HepG2 (cell line): ENCODE results near the gene SRRM3. TPM values are rescaled to one million over a fixed set of nuclear protein-coding genes. Genes with fewer than 3 reads are reported as not detected.
A peak's percentile ranks its signal among the peaks of the same experiment; 100 is the strongest.

Experiments used
- ERF ChIP-seq: IDR thresholded peaks from 2 replicates; pipeline ENCODE4 v1.6.1; 2018; ENCODE audit warnings: missing biosample characterization, missing genetic modification reagents
- ETV5 ChIP-seq: IDR thresholded peaks from 2 replicates; pipeline ENCODE4 v1.6.1; 2018; ENCODE audit warnings: missing biosample characterization, missing genetic modification reagents, inconsistent platforms, borderline replicate concordance
- IRF9 ChIP-seq: sonication (generic); formaldehyde crosslinking; IDR thresholded peaks from 2 replicates; pipeline ENCODE4 v1.8.0; 2022; ENCODE audit warnings: missing genetic modification reagents, mild to moderate bottlenecking, borderline replicate concordance
- MAX ChIP-seq: IDR thresholded peaks from 2 replicates; pipeline ENCODE4 v1.6.1; 2012; ENCODE audit warnings: inconsistent platforms
- MTF2 ChIP-seq: sonication (generic); formaldehyde crosslinking; IDR thresholded peaks from 2 replicates; pipeline ENCODE4 v1.5.0; 2020; ENCODE audit warnings: missing genetic modification reagents, borderline replicate concordance
- NFE2L1 ChIP-seq: sonication (generic); formaldehyde crosslinking; IDR thresholded peaks from 2 replicates; pipeline ENCODE4 v1.4.0; 2020; ENCODE audit warnings: missing genetic modification reagents, mild to moderate bottlenecking, borderline replicate concordance
- RBFOX2 ChIP-seq: fragments of 200-400 bp; formaldehyde crosslinking; IDR thresholded peaks from 2 replicates; pipeline ENCODE4 v1.6.1; 2017; ENCODE audit warnings: low read depth, mild to moderate bottlenecking, low read length
- RELA ChIP-seq: sonication (generic); formaldehyde crosslinking; IDR thresholded peaks from 2 replicates; pipeline ENCODE4 v1.4.0; 2020; ENCODE audit warnings: missing genetic modification reagents
- SKI ChIP-seq: fragments of 450-650 bp; IDR thresholded peaks from one replicate; pipeline ENCODE4 v1.6.1; 2018; ENCODE audit warnings: mild to moderate bottlenecking; ENCODE audit not compliant: partially characterized antibody
- STAT5B ChIP-seq: sonication (generic); formaldehyde crosslinking; IDR thresholded peaks from 2 replicates; pipeline ENCODE4 v1.4.0; 2020; ENCODE audit warnings: missing genetic modification reagents
- THAP8 ChIP-seq: sonication (generic); formaldehyde crosslinking; IDR thresholded peaks from 2 replicates; pipeline ENCODE4 v1.5.1; 2020; ENCODE audit warnings: missing genetic modification reagents, mild to moderate bottlenecking, borderline replicate concordance
- ZBTB21 ChIP-seq: sonication (generic); formaldehyde crosslinking; IDR thresholded peaks from 2 replicates; pipeline ENCODE4 v1.4.0; 2020; ENCODE audit warnings: missing genetic modification reagents
- ZC3H13 ChIP-seq: sonication (generic); formaldehyde crosslinking; IDR thresholded peaks from 2 replicates; pipeline ENCODE4 v1.8.1; 2023; ENCODE audit warnings: mild to moderate bottlenecking, missing genetic modification reagents, moderate library complexity
- ZNF121 ChIP-seq: sonication (generic); formaldehyde crosslinking; IDR thresholded peaks from 2 replicates; pipeline ENCODE4 v1.5.0; 2020; ENCODE audit warnings: mild to moderate bottlenecking, missing genetic modification reagents
- ZNF337 ChIP-seq: sonication (generic); formaldehyde crosslinking; IDR thresholded peaks from 2 replicates; pipeline ENCODE4 v1.5.1; 2020; ENCODE audit warnings: missing genetic modification reagents, low read depth, mild to moderate bottlenecking, borderline replicate concordance
- ZNF556 ChIP-seq: sonication (generic); formaldehyde crosslinking; IDR thresholded peaks from 2 replicates; pipeline ENCODE4 v1.4.0; 2020; ENCODE audit warnings: mild to moderate bottlenecking, missing genetic modification reagents, borderline replicate concordance
- ZNF615 ChIP-seq: sonication (generic); formaldehyde crosslinking; IDR thresholded peaks from 2 replicates; pipeline ENCODE4 v1.5.0; 2020; ENCODE audit warnings: mild to moderate bottlenecking, missing genetic modification reagents, borderline replicate concordance
- ZNF713 ChIP-seq: sonication (generic); formaldehyde crosslinking; IDR thresholded peaks from 2 replicates; pipeline ENCODE4 v1.4.0; 2020; ENCODE audit warnings: mild to moderate bottlenecking, missing genetic modification reagents
- ZNF740 ChIP-seq: sonication (generic); formaldehyde crosslinking; IDR thresholded peaks from 2 replicates; pipeline ENCODE4 v1.4.0; 2020; ENCODE audit warnings: missing genetic modification reagents
- ZNF766 ChIP-seq: sonication (generic); formaldehyde crosslinking; IDR thresholded peaks from 2 replicates; pipeline ENCODE4 v1.5.0; 2020; ENCODE audit warnings: missing genetic modification reagents, borderline replicate concordance
- ZNF768 ChIP-seq: sonication (generic); formaldehyde crosslinking; IDR thresholded peaks from 2 replicates; pipeline ENCODE4 v1.4.0; 2020; ENCODE audit warnings: missing genetic modification reagents
- polyA plus RNA-seq, 8 experiments: library from polyadenylated mRNA; depleted of rRNA in 3 of 8; stranded (reverse) in 7 of 8; unstranded in 1 of 8; fragments of >200 nt; fragmentation: Illumina TruSeq in 4 of 8; extraction: Trizol in 4 of 8; gene quantifications; 2 replicates each; pipeline versions ENCODE4 v1.2.1 to v1.2.3, GENCODE V29; 2011 to 2016; ENCODE audit warnings: low read depth in 4 of 8, missing spikeins in 1 of 8, mixed read lengths in 1 of 8; ENCODE audit not compliant: insufficient read depth in 1 of 8
- total RNA-seq, 5 experiments: library from RNA; depleted of rRNA; stranded (reverse); fragments of >200 nt; fragmentation: Illumina TruSeq; extraction: Trizol; gene quantifications; 2 replicates each; pipeline ENCODE4 v1.2.3, GENCODE V29; 2016; ENCODE audit warnings: low read depth in 1 of 5
- TF ChIP-seq, protein P1 (sequence below): sonication (generic); formaldehyde crosslinking; IDR thresholded peaks from 2 replicates; pipeline ENCODE4 v1.4.0; 2020; ENCODE audit warnings: missing genetic modification reagents, low read depth, mild to moderate bottlenecking, borderline replicate concordance
- TF ChIP-seq, protein P2 (sequence below): sonication (generic); formaldehyde crosslinking; IDR thresholded peaks from 2 replicates; pipeline ENCODE4 v1.5.1; 2020; ENCODE audit warnings: mild to moderate bottlenecking, missing genetic modification reagents, moderate library complexity
- TF ChIP-seq, protein P3 (sequence below): IDR thresholded peaks from 2 replicates; pipeline ENCODE4 v1.6.1; 2016; ENCODE audit warnings: missing genetic modification reagents, missing compliant biosample characterization

The SRRM3 gene
- total and polyA plus RNA-seq, 2 of the 13 experiments (the other 11 are each of a cell fraction or from before 2014, with no cell fraction given), result 0.13 to 0.54 TPM

DNA sequence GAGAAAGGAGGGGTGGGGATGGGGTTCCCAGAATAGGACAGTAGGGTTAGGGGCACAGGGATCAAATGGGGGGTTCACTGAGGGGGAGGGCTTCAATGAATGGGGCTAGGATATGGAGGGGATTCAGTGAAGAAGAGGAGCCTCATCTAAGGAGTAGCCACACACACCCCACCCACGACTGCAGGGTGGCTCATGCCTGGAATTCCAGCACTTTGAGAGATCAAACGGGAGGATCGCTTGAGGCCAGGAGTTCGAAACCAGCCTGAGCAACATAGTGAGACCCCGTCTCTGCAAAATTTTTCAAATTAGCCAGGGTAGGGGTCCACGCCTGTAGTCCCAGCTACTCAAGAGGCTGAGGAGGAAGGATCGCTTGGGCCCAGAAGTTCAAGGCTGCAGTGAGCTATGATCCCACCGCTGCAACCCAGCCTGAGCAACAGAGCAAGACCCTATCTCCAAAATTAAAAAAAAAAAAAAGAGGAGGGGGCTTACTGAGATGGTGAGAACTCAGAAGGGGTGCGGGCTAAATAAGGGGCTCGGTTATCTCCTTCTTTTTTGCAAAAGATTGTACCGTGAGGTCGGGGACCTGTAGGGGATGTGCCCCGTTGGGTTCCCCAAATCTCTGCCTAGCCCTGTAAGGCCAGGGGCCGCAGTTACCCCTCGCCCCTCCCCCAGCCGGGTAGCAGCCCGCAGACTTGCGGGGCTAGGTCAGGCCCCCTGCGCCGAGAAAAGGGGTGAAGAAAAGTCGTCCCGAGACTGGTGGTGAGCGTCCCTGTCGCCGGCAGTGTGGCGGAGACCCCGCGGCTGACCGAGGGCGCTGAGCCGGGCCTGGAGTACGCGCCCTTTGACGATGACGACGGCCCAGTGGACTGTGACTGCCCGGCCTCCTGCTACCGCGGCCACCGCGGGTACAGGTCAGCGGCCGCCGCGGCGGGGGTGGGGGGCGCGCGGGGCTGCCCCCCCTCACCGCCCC, 57.7 kb downstream of the SRRM3 start (continued):
- TF ChIP-seq ETV5, result no peak
- no peak for TF ChIP-seq SKI
- no peak for TF ChIP-seq ZBTB21 (CRISPR knock-in tag)
- TF ChIP-seq ZNF121 (CRISPR knock-in tag), result peak; percentile 14; the same call in 1 of the 2 replicates
- no peak for TF ChIP-seq NFE2L1 (CRISPR knock-in tag)
- TF ChIP-seq ZC3H13 (CRISPR knock-in tag), result no peak
- TF ChIP-seq STAT5B (CRISPR knock-in tag), result no peak
- no peak for TF ChIP-seq MTF2
- TF ChIP-seq THAP8 (CRISPR knock-in tag), result no peak
- no peak for TF ChIP-seq RELA (CRISPR knock-in tag)
- TF ChIP-seq, protein P1, sequence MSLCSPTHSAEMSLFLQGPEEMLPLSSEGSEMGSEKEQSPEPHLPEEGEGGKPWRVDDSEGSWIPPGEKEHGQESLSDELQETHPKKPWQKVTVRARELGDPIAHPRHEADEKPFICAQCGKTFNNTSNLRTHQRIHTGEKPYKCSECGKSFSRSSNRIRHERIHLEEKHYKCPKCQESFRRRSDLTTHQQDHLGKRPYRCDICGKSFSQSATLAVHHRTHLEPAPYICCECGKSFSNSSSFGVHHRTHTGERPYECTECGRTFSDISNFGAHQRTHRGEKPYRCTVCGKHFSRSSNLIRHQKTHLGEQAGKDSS (CRISPR knock-in tag), result no peak
- no peak for TF ChIP-seq ERF (CRISPR knock-in tag)
- TF ChIP-seq ZNF740 (CRISPR knock-in tag), result no peak
- no peak for TF ChIP-seq ZNF556
- TF ChIP-seq, protein P2, sequence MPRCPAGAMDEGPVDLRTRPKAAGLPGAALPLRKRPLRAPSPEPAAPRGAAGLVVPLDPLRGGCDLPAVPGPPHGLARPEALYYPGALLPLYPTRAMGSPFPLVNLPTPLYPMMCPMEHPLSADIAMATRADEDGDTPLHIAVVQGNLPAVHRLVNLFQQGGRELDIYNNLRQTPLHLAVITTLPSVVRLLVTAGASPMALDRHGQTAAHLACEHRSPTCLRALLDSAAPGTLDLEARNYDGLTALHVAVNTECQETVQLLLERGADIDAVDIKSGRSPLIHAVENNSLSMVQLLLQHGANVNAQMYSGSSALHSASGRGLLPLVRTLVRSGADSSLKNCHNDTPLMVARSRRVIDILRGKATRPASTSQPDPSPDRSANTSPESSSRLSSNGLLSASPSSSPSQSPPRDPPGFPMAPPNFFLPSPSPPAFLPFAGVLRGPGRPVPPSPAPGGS (CRISPR knock-in tag), result 0 out of 2 replicates have a peak, but pooled peaks have one; percentile 52
- TF ChIP-seq ZNF768, result no peak
- no peak for TF ChIP-seq ZNF766
- no peak for TF ChIP-seq IRF9 (CRISPR knock-in tag)
- peak; percentile 55; the same call in 1 of the 2 replicates for TF ChIP-seq RBFOX2
- TF ChIP-seq ZNF615, result no peak
- TF ChIP-seq ZNF337, result no peak
- TF ChIP-seq, protein P3, sequence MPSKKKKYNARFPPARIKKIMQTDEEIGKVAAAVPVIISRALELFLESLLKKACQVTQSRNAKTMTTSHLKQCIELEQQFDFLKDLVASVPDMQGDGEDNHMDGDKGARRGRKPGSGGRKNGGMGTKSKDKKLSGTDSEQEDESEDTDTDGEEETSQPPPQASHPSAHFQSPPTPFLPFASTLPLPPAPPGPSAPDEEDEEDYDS (CRISPR knock-in tag), result no peak
- TF ChIP-seq ZNF713 (CRISPR knock-in tag), result no peak
- TF ChIP-seq MAX, result 0 out of 2 replicates have a peak, but pooled peaks have one; percentile 19
